ENCODE results near the gene HGS. TPM values are rescaled to one million over a fixed set of nuclear protein-coding genes. Genes with fewer than 3 reads are reported as not detected.

HGS gene
- total and polyA plus RNA-seq, 2 of the 13 experiments (the other 11 are each of a cell fraction or from before 2014, with no cell fraction given), result 73.3 to 78.1 TPM

GRCh38 chr17:81680150-81680549 is 3.7 kb upstream of the HGS start (continued):
- TF ChIP-seq ZBTB38 (CRISPR knock-in tag; IDR thresholded peaks at IDR 0.05) (peak; percentile 88), ZMYM3 (CRISPR knock-in tag; IDR thresholded peaks at IDR 0.05) (no peak)

DNA sequence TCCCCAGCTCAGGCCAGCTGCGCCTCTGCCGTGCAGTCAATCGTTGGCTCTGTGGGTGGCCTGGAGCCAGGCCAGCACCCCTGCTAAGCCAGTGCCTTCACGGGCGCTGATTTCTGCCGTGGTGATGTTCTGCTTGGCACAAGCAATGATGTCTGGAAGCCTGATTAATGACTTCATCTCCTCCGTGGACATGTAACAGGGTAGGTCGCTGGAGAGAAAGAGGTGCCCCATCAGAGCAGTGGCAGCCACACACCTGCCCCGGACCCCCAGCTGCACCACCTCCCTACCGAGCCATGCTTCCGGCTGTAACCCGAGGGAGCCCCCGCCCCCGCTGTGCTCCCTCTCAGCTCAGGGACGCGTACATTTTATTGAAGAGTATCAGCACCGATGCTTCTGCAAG is 2.1 kb upstream of the HGS start:
- intact Hi-C loops (cut with micrococcal nuclease; ENCODE audit: unreplicated experiment), result no loop called here
- H3K36me3 ChIP-seq (replicated peaks in 1 of 2; ENCODE audit: control insufficient read depth in 1 of 2, insufficient read depth in 2 of 2, low read length in 2 of 2), result peaks cover 6 to 14% of the 10 kb centered on the region in 2 experiments; a peak in 4 of 5 replicates
- H3K4me1 ChIP-seq (ENCODE audit: insufficient read depth, low read length), result peaks cover 43% of the 10 kb centered on the region
- DNase-seq (ENCODE audit: low spot score) (no peak), ATAC-seq (no peak), FAIRE-seq (no peak)
- H2AFZ ChIP-seq (ENCODE audit: low read length), result no peak overlapping the region
- H4K20me1 ChIP-seq (ENCODE audit: insufficient read depth, low read length), result no peaks in the 10 kb centered on the region
- in situ Hi-C loops (cut with HindIII; ENCODE audit: extremely low pct_ligation_motif_present, low pct_unique_long_range_greater_than_20kb), result no loop called here
- ChIA-PET POLR2A (interaction anchor here (3.3 to 4.5 kb wide), 3 partner anchors 9 to 31 kb away, joined by 26 to 68 read pairs (median 50); partner anchors contain the start of genes CCDC137, OXLD1 and SLC25A10), CTCF (ENCODE audit: low intra/inter-chr PET ratio, low total read pairs) (no interaction called here)
- no peak for TF ChIP-seq HNRNPH1 (optimal IDR thresholded peaks at IDR 0.05; ENCODE audit: low read depth, low read length)
- no peak for TF ChIP-seq NCOR1 (IDR thresholded peaks at IDR 0.05; ENCODE audit: borderline replicate concordance, low read length)
- H3K4me3 ChIP-seq (replicated peaks in 1 of 3; ENCODE audit: insufficient read depth in 1 of 3, low read depth in 2 of 3, low read length in 3 of 3), result no peak overlapping the region
- BruUV-seq (replicated peaks), result no TSS peak
- H3K27ac ChIP-seq (ENCODE audit: extremely low read length, insufficient read depth, low read length), result no peak overlapping the region
- no peaks in the 10 kb centered on the region; a peak in 1 of 5 replicates for H3K27me3 ChIP-seq (ENCODE audit: control insufficient read depth in 1 of 2, insufficient read depth in 2 of 2, low read length in 2 of 2)
- no peaks in the 10 kb centered on the region for H3K9me3 ChIP-seq (ENCODE audit: low read length)
- WGBS (ENCODE audit: low lambda C conversion rate), result 97% methylated on average over 17 of the region's 17 CpGs
- H3K4me2 ChIP-seq (ENCODE audit: low read depth, low read length), result no peak overlapping the region
- H3K79me2 ChIP-seq (ENCODE audit: insufficient read depth, low read length), result peaks cover 35% of the 10 kb centered on the region
- H3K9ac ChIP-seq (ENCODE audit: insufficient read depth, low read depth, low read length), result no peak overlapping the region

DNA sequence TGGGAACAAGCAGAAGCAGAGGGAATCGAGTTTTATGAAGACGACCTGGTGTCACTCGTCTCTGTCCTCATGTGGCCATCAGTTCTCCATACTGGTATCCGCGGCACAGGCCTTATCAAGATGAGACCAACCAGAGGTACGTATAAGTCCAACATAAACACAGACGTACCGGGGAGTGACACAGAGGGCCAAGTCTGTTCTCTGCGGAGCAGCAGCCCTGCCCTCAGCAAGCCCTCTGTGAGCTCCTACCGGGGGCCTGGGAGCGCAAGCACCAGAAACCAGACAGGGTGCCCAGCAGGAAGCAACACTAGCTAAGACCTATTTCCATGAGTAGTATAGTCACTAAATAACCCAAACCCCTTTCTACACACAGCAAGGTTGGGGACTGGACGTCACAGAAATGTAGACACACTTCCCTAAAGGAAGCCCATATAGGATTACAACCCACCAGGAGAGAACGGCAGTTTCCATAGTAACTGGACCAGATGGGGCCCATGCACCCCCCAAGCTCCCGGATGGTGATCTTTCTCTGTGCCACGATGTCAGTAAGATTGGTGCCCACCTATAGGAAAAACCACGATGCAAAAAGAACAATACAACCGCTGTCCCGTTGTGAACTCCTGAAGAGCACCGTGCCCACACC is 1.1 kb upstream of the HGS start:
- Histone ChIP-seq H3K9ac (ENCODE audit: insufficient read depth, low read depth, low read length) (peak overlapping the region; percentile 94), H3K4me1 (ENCODE audit: insufficient read depth, low read length) (peaks cover 43% of the 10 kb centered on the region), H3K36me3 (replicated peaks in 1 of 2; ENCODE audit: control insufficient read depth in 1 of 2, insufficient read depth in 2 of 2, low read length in 2 of 2) (peaks cover 16 to 25% of the 10 kb centered on the region in 2 experiments; a peak in 4 of 5 replicates), H3K4me2 (ENCODE audit: low read depth, low read length) (peak overlapping the region; percentile 90), H3K9me3 (ENCODE audit: low read length) (no peaks in the 10 kb centered on the region), H3K79me2 (ENCODE audit: insufficient read depth, low read length) (peaks cover 35% of the 10 kb centered on the region), H3K27ac (ENCODE audit: extremely low read length, insufficient read depth, low read length) (peak overlapping the region; percentile 68), H4K20me1 (ENCODE audit: insufficient read depth, low read length) (no peaks in the 10 kb centered on the region), H2AFZ (ENCODE audit: low read length) (no peak overlapping the region), H3K27me3 (ENCODE audit: control insufficient read depth in 1 of 2, insufficient read depth in 2 of 2, low read length in 2 of 2) (no peaks in the 10 kb centered on the region; a peak in 1 of 5 replicates), H3K4me3 (replicated peaks in 1 of 3; ENCODE audit: insufficient read depth in 1 of 3, low read depth in 2 of 3, low read length in 3 of 3) (peak overlapping the region; percentile 94 to 99 (median 97))
- FAIRE-seq, result no peak
- DNase-seq (ENCODE audit: low spot score), result no peak
- ChIA-PET CTCF (ENCODE audit: low intra/inter-chr PET ratio, low total read pairs) (no interaction called here), POLR2A (interaction anchor here (0.5 to 4.5 kb wide), 15 partner anchors 10 to 1886 kb away, joined by 3 to 124 read pairs (median 10); partner anchors contain the start of genes CBX8, CCDC137, MCRIP1 and MRPL12)
- intact Hi-C loops (cut with micrococcal nuclease; ENCODE audit: unreplicated experiment), result no loop called here
- no TSS peak for BruUV-seq (replicated peaks)
- in situ Hi-C loops (cut with HindIII; ENCODE audit: extremely low pct_ligation_motif_present, low pct_unique_long_range_greater_than_20kb), result no loop called here
- peak; percentile 1; the same call in 1 of the 3 replicates for ATAC-seq
- no peak for TF ChIP-seq ARNT2 (CRISPR knock-in tag; IDR thresholded peaks at IDR 0.05; ENCODE audit: low read depth)
- peak; percentile 15 for TF ChIP-seq XRCC5 (optimal IDR thresholded peaks at IDR 0.05; ENCODE audit: low read length)
- TF ChIP-seq, protein P1, sequence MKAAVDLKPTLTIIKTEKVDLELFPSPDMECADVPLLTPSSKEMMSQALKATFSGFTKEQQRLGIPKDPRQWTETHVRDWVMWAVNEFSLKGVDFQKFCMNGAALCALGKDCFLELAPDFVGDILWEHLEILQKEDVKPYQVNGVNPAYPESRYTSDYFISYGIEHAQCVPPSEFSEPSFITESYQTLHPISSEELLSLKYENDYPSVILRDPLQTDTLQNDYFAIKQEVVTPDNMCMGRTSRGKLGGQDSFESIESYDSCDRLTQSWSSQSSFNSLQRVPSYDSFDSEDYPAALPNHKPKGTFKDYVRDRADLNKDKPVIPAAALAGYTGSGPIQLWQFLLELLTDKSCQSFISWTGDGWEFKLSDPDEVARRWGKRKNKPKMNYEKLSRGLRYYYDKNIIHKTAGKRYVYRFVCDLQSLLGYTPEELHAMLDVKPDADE (CRISPR knock-in tag; IDR thresholded peaks at IDR 0.05), result no peak
- no peak for TF ChIP-seq ZNF274 (CRISPR knock-in tag; IDR thresholded peaks at IDR 0.05)
- no peak for TF ChIP-seq ZNF614 (CRISPR knock-in tag; IDR thresholded peaks at IDR 0.05; ENCODE audit: borderline replicate concordance)
- TF ChIP-seq EED (CRISPR knock-in tag; IDR thresholded peaks at IDR 0.05), result 0 out of 2 replicates have a peak, but pooled peaks have one; percentile 7
- peak; percentile 47; the same call in 1 of the 2 replicates for TF ChIP-seq ZNF740 (CRISPR knock-in tag; IDR thresholded peaks at IDR 0.05)
- TF ChIP-seq ZNF138 (CRISPR knock-in tag; IDR thresholded peaks at IDR 0.05; ENCODE audit: low read depth), result 0 out of 2 replicates have a peak, but pooled peaks have one; percentile 20
- peak; percentile 0; the same call in 1 of the 3 replicates for TF ChIP-seq MXI1 (IDR thresholded peaks at IDR 0.05; ENCODE audit: borderline replicate concordance, low read depth, low read length)
- 0 out of 2 replicates have a peak, but pooled peaks have one; percentile 27 for TF ChIP-seq ZBTB38 (CRISPR knock-in tag; IDR thresholded peaks at IDR 0.05)
- 20% methylated on average over 12 of the region's 19 CpGs for WGBS (ENCODE audit: low lambda C conversion rate)
